GM10266 (cell line): ENCODE measurements around the gene CALCOCO2.
"Not testable (repeated sequence)": the region's sequence is repeated elsewhere in the genome, so short reads cannot be mapped to it uniquely, and the experiment has no call there.

Source experiments
- DNase-seq: peaks from one replicate; pipeline ENCODE4 v3.0.0; 2012; ENCODE audit errors: extremely low spot score
- TF ChIP-seq, protein P1 (sequence below): IDR thresholded peaks from 2 replicates; pipeline ENCODE4 v1.5.1; 2012; ENCODE audit warnings: mild to moderate bottlenecking, low read depth; ENCODE audit not compliant: control insufficient read depth, insufficient read depth; ENCODE audit errors: missing control alignments

Gene CALCOCO2

DNA sequence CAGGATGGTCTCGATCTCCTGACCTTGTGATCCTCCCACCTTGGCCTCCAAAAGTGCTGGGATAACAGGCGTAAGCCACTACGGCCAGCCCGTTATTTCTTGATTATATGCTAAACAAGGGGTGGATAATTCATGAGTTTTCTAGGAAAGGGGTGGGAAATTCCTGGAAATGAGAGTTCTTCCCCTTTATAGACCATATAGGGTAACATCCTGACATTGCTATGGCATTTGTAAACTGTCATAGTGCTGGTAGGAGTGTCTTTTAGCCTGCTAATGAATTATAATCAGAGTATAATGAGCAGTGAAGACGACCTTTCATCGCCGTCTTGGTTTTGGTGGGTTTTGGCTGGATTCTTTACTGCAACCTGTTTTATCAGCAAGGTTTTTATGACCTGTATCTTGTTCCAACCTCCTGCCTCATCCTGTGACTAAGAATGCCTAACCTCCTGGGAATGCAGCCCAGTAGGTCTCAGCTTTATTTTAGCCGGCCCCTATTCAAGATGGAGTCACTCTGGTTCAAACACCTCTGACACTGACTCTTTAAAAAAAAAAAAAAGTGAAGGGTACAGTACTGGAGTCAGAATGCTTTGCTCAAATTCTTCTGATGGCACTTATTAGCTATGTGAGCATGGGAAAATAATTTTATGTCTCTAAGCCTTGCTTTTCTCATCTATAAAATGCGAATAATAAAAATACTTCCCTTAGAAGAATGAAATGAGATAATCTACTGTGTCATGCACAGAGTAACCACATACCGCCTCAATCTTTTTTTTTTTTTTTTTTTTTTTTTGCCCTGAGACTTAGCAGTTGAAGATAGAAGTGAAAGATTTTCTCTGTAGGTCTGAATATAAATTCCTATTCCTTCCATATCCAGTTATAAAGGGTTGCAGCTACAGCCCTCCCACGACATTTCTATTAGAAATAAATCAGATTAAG is 5.1 kb upstream of the CALCOCO2 start:
- no peak for DNase-seq
- TF ChIP-seq, protein P1, sequence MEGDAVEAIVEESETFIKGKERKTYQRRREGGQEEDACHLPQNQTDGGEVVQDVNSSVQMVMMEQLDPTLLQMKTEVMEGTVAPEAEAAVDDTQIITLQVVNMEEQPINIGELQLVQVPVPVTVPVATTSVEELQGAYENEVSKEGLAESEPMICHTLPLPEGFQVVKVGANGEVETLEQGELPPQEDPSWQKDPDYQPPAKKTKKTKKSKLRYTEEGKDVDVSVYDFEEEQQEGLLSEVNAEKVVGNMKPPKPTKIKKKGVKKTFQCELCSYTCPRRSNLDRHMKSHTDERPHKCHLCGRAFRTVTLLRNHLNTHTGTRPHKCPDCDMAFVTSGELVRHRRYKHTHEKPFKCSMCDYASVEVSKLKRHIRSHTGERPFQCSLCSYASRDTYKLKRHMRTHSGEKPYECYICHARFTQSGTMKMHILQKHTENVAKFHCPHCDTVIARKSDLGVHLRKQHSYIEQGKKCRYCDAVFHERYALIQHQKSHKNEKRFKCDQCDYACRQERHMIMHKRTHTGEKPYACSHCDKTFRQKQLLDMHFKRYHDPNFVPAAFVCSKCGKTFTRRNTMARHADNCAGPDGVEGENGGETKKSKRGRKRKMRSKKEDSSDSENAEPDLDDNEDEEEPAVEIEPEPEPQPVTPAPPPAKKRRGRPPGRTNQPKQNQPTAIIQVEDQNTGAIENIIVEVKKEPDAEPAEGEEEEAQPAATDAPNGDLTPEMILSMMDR: no peak

DNA sequence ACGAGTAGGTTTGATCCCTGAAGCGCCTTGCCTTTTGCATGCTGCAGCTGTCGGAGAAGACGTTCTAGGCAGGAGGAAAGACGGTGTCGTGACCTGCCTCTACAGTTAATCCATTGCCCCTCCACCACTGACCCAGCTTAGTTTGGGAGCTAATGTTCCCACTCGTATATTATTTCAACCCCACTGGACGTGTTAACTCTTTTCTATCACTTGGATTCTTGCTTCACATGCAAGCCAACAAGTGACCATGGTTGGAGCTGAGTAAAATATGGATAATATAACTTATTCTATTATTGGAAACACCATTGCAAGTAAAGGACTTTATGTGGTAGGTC is 681 bp downstream of the CALCOCO2 start:
- TF ChIP-seq, protein P1: no peak

DNA sequence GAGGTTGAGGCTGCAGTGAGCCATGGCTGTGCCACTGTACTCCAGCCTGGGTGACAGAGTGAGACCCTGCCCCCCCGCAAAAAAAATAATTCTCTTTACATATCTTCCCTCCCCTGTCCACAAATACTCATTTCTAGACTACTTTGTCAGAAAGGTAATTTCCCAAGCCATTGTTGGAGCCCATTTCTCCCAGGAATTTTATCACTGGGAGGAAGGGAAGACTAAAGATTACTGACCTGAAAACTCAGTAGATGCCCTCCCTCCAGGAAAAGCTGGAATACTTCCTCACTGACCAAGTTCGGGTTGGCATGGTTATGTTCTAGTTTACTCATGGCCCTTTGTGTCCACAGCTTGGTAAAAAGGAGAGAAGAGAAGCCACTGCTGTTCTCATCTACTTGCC is 4.1 kb downstream of the CALCOCO2 start:
- DNase-seq: no peak
- TF ChIP-seq, protein P1: no peak

More for the DNA sequence above, 681 bp downstream of the CALCOCO2 start:
- no peak for DNase-seq

DNA sequence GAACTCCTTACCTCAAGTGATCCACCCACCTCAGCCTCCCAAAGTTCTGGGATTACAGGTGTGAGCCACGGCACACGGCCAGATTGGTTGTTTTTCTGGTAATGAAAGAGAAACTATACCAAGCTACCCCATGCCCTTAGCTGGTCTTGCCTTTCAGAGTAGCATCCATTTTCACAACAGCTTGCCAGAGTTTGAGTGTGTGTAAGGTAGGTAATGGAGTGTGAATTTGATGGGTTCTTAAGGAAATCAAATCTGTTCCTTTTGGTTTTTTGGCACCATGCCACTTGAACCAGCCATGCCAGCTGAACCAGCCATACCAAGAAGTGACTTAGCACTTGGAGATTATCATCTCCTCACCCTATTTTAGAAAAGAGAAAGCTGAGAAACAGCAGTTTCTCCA is 5.1 kb downstream of the CALCOCO2 start:
- TF ChIP-seq, protein P1: no peak
- no peak for DNase-seq

DNA sequence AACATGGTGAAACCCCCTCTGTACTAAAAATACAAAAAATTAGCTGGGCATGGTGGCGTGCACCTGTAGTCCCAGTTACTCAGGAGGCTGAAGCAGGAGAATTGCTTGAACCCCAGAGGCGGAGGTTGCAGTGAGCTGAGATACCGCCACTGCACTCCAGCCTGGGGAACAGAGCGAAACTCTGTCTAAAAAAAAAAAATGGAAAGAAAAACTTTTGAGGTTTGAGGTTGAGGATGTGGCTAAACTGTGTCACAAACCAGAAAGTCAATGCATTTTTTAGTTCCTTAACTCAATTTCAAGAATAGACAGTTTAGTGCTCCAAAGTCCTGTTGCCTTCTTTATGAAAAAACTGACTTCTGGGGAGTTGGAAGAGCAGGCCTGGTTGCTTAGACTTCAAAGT is 6.6 kb downstream of the CALCOCO2 start:
- DNase-seq: not testable (repeated sequence)

DNA sequence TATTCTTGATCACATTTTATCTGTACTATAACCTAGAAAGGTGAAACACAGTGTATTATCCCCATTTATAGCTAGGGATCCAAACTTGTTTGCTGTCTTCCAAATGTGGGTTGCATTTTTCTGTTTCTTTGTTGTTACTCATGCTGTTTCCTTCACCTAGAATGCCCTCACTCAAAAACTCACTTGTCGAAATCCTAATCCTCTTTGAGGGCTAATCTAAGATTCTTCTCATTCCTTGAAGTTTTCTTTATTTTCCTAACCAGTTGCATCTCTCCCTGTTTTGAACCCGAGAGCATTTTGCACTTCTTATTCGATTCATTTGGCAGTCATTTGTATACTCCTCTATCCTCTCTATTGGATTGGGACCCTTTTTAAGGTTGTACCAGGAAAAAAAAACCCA is 9.6 kb downstream of the CALCOCO2 start:
- no peak for DNase-seq
- TF ChIP-seq, protein P1: no peak

DNA sequence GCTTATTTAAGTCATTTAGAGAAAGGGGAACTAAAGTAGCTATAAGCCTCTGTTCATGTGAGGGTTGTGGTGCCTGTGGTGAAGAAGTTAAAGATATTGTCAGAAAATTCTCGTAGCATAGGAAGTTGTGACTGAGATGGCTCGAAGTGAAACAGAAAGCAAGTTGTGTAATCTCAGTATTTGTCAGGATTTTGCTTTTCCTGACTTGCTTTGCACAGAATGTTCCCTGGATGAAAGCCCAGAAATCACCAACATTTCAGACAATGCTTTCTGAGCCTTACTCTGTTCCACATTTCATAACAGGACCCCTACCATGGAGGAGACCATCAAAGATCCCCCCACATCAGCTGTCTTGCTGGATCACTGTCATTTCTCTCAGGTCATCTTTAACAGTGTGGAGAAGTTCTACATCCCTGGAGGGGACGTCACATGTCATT is 10.6 kb downstream of the CALCOCO2 start:
- peak; percentile 62 for DNase-seq
- TF ChIP-seq, protein P1: no peak
